ENCODE measurements around the gene CD44. TPM values are rescaled to one million over a fixed set of nuclear protein-coding genes. Genes with fewer than 3 reads are reported as not detected.

Gene CD44
- total and polyA plus RNA-seq, 10 of the 15 experiments (the other 5 are each of a cell fraction or from before 2014, with no cell fraction given): 57.1 to 293 (median 120) TPM

DNA sequence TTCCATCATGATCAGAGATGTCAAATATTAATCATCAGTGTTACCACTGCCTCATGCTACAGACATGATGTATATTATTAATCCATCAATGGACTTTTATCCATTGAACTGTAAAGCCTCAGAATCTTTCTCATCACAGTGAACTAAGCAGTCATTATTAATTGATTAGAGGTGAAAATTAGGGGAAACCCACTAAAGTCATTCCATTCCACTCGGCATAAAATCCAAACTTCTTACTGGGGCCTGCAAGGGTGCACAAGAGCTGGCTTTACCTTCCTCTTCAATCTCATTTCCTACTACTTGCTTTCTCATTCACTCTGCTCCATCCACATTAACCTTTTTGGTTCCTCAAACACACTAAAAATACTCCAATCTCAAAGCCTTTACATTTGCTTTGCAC lies 7.9 kb upstream of the CD44 start:
- in situ Hi-C loops (cut with MboI) (no loop called here), intact Hi-C loops (cut with micrococcal nuclease; ENCODE audit: unreplicated experiment) (no loop called here)
- H3K4me3 ChIP-seq: no peak overlapping the region
- WGBS (ENCODE audit: insufficient coverage, insufficient replicate concordance, low lambda C conversion rate, missing lambda C conversion rate): 50% methylated on average over 1 of the region's 1 CpG
- no peaks in the 10 kb centered on the region for H3K79me2 ChIP-seq (ENCODE audit: control insufficient read depth, insufficient read depth, low read length)
- H3K9ac ChIP-seq (ENCODE audit: control insufficient read depth, insufficient read depth, low read length): no peak overlapping the region
- H3K4me2 ChIP-seq (ENCODE audit: control insufficient read depth, insufficient read depth): 0 out of 2 replicates have a peak overlapping the region, but pooled peaks have one; percentile 1
- ATAC-seq (peak; percentile 27), DNase-seq (ENCODE audit: low read depth, low spot score) (no peak), FAIRE-seq (no peak)
- POLR2A ChIA-PET: interaction anchor here (1.2 kb wide), 1 partner anchor 12 kb away, joined by 3 read pairs; no protein-coding TSS in a partner anchor
- H2AFZ ChIP-seq (ENCODE audit: control insufficient read depth, low read depth, low read length): no peak overlapping the region
- SMC1A ChIA-PET (ENCODE audit: uncharacterized antibody, unreplicated experiment): interaction anchor here (1.0 to 1.7 kb wide), 4 partner anchors 10 to 48 kb away, joined by 3 to 6 read pairs (median 4); no protein-coding TSS in a partner anchor
- BruUV-seq (replicated peaks): no TSS peak
- no peak overlapping the region; the same call in 1 of the 2 replicates for H3K27ac ChIP-seq (ENCODE audit: control insufficient read depth, insufficient read depth)
- RAD21 ChIA-PET (ENCODE audit: unreplicated experiment): interaction anchor here (1.1 to 6.7 kb wide), 4 partner anchors 9 to 90 kb away, joined by 3 to 40 read pairs (median 4); partner anchors contain the start of gene CD44
- CTCF ChIA-PET: no interaction called here
- H3K4me1 ChIP-seq (ENCODE audit: control insufficient read depth, insufficient read depth, low read length): peaks cover 44% of the 10 kb centered on the region
- no peaks in the 10 kb centered on the region for H3K9me3 ChIP-seq (replicated peaks; ENCODE audit: control insufficient read depth, insufficient read depth, low read length)
- no peaks in the 10 kb centered on the region for H4K20me1 ChIP-seq (ENCODE audit: control insufficient read depth, insufficient read depth)
- H3K36me3 ChIP-seq (ENCODE audit: control insufficient read depth in 2 of 2, insufficient read depth in 2 of 2, low read length in 1 of 2): no peaks in the 10 kb centered on the region
- no peaks in the 10 kb centered on the region for H3K27me3 ChIP-seq (replicated peaks in 1 of 2; ENCODE audit: control insufficient read depth in 2 of 2, insufficient read depth in 2 of 2, low read length in 1 of 2)
- TF ChIP-seq, protein P1, sequence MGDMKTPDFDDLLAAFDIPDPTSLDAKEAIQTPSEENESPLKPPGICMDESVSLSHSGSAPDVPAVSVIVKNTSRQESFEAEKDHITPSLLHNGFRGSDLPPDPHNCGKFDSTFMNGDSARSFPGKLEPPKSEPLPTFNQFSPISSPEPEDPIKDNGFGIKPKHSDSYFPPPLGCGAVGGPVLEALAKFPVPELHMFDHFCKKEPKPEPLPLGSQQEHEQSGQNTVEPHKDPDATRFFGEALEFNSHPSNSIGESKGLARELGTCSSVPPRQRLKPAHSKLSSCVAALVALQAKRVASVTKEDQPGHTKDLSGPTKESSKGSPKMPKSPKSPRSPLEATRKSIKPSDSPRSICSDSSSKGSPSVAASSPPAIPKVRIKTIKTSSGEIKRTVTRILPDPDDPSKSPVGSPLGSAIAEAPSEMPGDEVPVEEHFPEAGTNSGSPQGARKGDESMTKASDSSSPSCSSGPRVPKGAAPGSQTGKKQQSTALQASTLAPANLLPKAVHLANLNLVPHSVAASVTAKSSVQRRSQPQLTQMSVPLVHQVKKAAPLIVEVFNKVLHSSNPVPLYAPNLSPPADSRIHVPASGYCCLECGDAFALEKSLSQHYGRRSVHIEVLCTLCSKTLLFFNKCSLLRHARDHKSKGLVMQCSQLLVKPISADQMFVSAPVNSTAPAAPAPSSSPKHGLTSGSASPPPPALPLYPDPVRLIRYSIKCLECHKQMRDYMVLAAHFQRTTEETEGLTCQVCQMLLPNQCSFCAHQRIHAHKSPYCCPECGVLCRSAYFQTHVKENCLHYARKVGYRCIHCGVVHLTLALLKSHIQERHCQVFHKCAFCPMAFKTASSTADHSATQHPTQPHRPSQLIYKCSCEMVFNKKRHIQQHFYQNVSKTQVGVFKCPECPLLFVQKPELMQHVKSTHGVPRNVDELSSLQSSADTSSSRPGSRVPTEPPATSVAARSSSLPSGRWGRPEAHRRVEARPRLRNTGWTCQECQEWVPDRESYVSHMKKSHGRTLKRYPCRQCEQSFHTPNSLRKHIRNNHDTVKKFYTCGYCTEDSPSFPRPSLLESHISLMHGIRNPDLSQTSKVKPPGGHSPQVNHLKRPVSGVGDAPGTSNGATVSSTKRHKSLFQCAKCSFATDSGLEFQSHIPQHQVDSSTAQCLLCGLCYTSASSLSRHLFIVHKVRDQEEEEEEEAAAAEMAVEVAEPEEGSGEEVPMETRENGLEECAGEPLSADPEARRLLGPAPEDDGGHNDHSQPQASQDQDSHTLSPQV (IDR thresholded peaks at IDR 0.05): no peak
- TF ChIP-seq CREM (IDR thresholded peaks at IDR 0.05; ENCODE audit: low read depth) (0 out of 2 replicates have a peak, but pooled peaks have one; percentile 27), NFYA (IDR thresholded peaks at IDR 0.05; ENCODE audit: borderline replicate concordance, low read depth, low read length) (no peak), RBBP5 (conservative IDR thresholded peaks at IDR 0.05) (no peak), SUZ12 (IDR thresholded peaks at IDR 0.05; ENCODE audit: unreplicated experiment) (no peak), MEF2A (IDR thresholded peaks at IDR 0.05; ENCODE audit: insufficient read depth, low read depth, low read length) (no peak), MTA2 (IDR thresholded peaks at IDR 0.05; ENCODE audit: low read depth) (no peak; the same call in 1 of the 2 replicates), YBX1 (IDR thresholded peaks at IDR 0.05) (no peak), ZSCAN29 (IDR thresholded peaks at IDR 0.05) (no peak), NR2C1 (IDR thresholded peaks at IDR 0.05) (no peak)
- TF ChIP-seq, protein P2, sequence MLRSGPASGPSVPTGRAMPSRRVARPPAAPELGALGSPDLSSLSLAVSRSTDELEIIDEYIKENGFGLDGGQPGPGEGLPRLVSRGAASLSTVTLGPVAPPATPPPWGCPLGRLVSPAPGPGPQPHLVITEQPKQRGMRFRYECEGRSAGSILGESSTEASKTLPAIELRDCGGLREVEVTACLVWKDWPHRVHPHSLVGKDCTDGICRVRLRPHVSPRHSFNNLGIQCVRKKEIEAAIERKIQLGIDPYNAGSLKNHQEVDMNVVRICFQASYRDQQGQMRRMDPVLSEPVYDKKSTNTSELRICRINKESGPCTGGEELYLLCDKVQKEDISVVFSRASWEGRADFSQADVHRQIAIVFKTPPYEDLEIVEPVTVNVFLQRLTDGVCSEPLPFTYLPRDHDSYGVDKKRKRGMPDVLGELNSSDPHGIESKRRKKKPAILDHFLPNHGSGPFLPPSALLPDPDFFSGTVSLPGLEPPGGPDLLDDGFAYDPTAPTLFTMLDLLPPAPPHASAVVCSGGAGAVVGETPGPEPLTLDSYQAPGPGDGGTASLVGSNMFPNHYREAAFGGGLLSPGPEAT (IDR thresholded peaks at IDR 0.05; ENCODE audit: low read depth): 0 out of 2 replicates have a peak, but pooled peaks have one; percentile 22
- TF ChIP-seq, protein P3, sequence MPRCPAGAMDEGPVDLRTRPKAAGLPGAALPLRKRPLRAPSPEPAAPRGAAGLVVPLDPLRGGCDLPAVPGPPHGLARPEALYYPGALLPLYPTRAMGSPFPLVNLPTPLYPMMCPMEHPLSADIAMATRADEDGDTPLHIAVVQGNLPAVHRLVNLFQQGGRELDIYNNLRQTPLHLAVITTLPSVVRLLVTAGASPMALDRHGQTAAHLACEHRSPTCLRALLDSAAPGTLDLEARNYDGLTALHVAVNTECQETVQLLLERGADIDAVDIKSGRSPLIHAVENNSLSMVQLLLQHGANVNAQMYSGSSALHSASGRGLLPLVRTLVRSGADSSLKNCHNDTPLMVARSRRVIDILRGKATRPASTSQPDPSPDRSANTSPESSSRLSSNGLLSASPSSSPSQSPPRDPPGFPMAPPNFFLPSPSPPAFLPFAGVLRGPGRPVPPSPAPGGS (IDR thresholded peaks at IDR 0.05; ENCODE audit: borderline replicate concordance, insufficient read depth, low read depth, low read length, poor library complexity, severe bottlenecking): no peak
- TF ChIP-seq, protein P4, sequence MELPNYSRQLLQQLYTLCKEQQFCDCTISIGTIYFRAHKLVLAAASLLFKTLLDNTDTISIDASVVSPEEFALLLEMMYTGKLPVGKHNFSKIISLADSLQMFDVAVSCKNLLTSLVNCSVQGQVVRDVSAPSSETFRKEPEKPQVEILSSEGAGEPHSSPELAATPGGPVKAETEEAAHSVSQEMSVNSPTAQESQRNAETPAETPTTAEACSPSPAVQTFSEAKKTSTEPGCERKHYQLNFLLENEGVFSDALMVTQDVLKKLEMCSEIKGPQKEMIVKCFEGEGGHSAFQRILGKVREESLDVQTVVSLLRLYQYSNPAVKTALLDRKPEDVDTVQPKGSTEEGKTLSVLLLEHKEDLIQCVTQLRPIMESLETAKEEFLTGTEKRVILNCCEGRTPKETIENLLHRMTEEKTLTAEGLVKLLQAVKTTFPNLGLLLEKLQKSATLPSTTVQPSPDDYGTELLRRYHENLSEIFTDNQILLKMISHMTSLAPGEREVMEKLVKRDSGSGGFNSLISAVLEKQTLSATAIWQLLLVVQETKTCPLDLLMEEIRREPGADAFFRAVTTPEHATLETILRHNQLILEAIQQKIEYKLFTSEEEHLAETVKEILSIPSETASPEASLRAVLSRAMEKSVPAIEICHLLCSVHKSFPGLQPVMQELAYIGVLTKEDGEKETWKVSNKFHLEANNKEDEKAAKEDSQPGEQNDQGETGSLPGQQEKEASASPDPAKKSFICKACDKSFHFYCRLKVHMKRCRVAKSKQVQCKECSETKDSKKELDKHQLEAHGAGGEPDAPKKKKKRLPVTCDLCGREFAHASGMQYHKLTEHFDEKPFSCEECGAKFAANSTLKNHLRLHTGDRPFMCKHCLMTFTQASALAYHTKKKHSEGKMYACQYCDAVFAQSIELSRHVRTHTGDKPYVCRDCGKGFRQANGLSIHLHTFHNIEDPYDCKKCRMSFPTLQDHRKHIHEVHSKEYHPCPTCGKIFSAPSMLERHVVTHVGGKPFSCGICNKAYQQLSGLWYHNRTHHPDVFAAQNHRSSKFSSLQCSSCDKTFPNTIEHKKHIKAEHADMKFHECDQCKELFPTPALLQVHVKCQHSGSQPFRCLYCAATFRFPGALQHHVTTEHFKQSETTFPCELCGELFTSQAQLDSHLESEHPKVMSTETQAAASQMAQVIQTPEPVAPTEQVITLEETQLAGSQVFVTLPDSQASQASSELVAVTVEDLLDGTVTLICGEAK (IDR thresholded peaks at IDR 0.05; ENCODE audit: borderline replicate concordance): no peak

All from GM12878 (cell line).